GM21360 (cell line): Measurements from ENCODE around the gene PYURF.

Experiments used
- ATAC-seq: cut with Tn5 transposase; IDR thresholded peaks from one replicate; pipeline ENCODE4 v1.9.1; 2021; ENCODE audit warnings: mild to moderate bottlenecking, moderate library complexity; ENCODE audit not compliant: unreplicated experiment

PYURF gene

DNA sequence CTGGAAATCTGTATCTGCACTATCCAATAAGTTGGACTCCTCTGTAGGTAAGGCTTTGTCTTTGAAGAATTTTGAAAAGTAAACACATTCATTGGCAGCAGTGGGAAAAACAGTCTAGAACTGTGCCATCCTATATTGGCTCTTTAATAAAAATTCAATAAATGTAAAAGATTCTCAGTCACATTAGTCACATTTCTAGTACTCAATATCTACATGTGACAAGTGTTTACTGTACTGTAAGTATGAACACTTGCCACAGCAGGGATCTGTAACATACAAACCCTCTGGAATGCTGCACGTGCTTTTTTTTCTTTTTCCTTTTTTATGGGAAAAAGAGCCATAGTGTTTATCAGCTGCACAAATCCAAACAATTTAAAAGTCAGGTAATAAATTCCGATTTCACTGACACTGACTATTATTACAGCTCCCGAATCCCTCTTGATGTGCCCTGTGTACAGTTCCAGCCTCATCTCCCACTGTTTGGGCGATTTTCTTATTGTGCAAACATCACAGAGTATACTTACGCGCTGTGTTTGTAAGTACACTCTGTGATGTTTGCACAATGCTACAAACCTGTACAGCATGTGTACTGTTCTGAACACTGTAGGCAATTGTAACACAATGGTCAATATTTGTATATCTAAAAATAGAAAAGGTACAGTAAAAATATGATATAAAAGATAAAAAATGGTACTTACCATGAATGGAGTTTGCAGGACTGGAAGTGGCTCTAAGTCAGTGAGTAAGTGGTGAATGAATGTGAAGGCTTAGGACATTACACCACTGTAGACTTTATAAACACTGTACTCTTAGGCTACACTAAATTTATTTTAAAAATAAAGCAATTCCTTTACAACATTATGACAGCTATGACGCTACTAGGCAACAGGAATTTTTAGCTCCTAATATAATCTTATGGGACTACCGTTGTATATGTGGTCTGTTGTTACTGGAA is 8.7 kb downstream of the PYURF start:
- no peak for ATAC-seq

DNA sequence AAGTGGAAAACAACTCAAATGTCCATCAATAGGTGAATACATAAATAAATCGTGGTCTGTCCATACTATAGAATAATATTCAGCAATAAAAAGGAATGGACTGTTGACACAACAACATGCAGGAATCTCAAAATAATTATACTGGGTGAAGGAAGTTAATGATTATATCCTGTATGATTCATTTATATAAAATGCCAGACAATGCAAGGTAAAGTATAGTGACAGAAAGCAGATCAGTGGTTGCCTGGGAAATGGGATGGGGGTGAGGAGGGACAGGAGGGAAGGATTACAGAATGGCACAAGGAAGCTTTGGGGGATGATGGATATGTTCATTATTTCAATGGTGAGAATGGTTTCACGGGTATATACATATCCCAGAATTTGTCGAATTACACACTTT is 12.3 kb downstream of the PYURF start:
- no peak for ATAC-seq

DNA sequence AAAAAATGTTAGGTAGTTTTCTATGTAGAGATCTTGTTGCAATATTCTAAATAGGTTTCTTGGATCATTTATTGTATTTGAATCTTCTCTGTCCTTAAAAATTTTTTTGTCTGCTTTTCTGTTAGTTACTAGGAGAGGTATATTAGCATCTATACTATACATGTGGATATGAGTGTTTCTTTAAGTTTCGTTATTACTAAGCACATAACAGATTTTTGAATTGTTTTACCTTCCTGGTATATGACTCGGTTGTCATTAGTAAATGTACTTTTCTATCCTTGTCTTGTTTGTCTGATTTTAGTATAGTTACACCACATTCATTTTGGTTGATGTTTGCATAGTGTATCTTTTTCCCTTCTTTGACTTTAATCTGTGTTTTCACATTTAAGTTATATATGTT is 20.2 kb downstream of the PYURF start:
- ATAC-seq: no peak

DNA sequence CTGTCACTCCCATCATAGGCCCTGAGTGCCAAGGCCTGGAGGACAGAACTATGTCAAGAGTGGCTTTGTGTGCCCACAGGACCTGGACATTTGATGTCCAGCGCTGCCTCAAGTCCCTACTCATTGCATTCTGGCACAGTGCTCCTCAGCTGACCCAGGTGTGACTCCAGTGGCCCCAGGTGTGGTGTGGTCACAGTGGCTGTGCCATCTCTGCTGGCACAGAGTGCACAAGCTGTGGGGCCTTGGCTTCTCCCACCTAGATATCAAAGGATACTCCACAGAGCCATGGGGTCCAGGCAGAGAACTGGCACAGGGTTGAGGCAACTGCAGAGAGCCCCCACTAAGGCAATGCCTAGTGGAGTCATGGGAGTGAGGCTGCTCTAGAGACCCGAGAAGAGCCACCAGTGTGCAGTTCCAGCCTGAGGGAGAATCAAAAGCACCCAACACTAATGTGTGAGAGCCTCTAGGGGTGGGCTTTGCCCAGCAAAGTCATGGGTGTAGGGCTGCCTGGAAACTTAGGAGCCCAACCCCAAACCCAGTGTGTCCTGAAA is 25.6 kb downstream of the PYURF start:
- ATAC-seq: no peak

- no peak for ATAC-seq
Observed at GRCh38 chr4:88489100-88489761, 34.3 kb downstream of the PYURF start.

- ATAC-seq: no peak
Observed at GRCh38 chr4:88481537-88481936, 42.0 kb downstream of the PYURF start.

DNA sequence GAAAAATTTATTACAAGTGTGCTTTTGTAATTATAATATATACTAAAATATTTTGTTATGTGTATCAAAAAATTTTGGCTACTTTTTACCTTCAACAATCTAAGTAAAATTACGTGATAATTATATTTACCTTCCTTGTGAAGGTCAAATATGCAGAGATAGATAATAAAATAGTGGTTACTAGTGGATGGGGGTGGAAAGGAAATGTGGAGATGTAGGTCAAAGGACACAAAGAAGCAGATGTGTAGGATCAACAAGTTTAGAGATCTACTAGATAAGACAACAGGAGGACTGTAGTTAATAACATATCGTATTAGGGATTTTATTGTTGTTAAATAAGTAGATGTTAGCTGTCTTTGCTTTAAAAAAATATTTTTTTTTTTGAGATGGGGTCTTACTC is 45.3 kb downstream of the PYURF start:
- no peak for ATAC-seq

- no peak for ATAC-seq
Observed at GRCh38 chr4:88477229-88477860, 46.2 kb downstream of the PYURF start.
